GM19324 (cell line): Measurements from ENCODE around the gene RHOU.

Experiments
- ATAC-seq: cut with Tn5 transposase; IDR thresholded peaks from one replicate; pipeline ENCODE4 v1.9.1; 2021; ENCODE audit warnings: mild to moderate bottlenecking, moderate library complexity; ENCODE audit not compliant: unreplicated experiment, low FRiP score

The RHOU gene

DNA sequence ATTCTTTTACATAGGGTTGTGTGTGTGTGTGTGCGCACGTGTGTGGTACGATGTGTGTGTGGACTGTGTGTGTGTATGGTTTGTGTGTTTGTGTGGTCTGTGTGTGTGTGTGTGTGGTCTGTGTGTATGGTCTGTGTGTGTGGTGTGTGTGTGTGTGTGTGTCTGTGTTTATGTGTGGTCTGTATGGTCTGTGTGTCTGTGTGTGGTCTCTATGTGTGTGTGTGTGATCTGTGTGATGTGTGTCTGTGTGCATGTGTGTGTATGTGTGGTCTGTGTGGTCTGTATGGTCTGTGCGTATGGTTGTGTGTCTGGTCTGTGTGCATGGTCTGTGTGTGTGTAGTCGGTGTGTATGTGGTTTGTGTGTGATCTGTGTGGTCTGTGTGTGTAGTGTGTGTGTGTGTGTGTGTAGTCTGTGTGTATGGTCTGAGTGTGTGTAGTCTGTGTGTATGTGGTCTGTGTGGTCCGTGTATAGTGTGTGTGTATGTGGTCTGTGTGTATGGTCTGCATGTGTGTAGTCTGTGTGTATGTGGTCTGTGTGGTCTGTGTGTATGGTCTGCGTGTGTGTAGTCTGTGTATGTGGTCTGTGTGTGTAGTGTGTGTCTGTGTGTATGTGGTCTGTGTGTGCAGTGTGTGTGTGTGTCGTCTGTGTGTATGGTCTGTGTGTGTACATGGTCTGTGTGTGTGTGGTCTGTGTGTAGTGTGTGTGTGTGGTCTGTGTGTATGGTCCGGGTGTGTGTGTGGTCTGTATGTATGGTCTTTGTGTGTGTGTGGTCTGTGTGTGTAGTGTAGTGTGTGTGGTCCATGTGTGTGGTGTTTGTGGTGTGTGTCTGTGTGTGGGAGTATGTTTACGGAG is 46.8 kb downstream of the RHOU start:
- no peak for ATAC-seq

DNA sequence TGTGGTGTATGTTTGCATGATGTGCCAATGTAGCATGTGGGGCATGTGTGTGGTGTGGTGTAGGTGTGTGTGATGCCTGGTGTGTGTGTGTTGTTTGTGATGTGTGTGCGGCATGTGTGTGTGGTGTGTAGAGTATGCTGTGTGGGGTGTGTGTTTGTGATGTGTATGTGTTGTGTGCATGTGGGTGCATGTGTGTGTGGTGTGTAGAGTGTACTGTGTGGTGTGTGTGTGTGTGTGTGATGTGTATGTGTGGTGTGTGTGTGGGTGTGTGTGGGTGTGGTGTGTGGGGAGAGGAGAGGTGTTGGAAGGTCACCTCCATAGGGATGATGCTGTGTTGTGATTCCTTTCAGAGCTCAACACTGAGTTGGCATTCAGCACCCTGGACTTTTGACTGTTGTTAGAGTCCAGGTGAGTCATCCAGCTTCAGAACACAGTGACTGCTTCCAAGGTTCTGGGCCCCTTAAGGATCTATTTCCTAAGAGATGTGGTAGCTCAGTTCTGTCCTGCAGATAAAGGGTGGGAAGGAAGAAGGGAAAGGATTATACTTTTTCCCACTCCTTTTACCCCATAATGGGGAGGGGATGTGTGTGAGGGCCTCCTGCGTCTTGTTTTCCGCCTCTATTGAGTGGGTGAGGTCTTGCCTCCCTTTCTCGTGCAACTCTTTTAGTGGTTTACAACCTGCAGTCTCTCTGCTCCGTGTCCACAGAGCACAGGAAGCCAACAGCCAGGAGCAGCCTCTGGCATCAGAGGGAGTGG is 47.6 kb downstream of the RHOU start:
- ATAC-seq, result no peak

GRCh38 chr1:228783418-228784040 is 48.2 kb downstream of the RHOU start:
- no peak for ATAC-seq

DNA sequence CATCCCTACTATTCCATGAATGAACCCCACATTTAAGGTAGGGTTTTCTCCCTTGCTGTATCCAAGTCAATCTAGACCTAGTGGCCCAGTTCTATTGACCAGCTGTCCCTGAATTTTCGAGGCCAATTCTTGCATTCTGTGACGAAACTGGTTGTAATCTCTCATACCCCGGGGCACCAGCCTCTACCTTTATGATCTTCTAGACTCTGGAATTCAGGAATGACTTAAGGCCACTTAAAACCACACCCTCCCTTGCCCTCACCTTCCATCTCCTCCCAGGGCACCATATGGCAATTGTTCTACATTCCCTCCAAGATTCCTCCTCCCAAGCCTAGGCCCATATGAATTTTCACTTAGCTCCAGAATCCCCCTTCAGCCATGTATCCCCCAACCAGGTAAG is 48.9 kb downstream of the RHOU start:
- no peak for ATAC-seq

GRCh38 chr1:228785366-228786330 is 50.4 kb downstream of the RHOU start:
- ATAC-seq, result no peak

DNA sequence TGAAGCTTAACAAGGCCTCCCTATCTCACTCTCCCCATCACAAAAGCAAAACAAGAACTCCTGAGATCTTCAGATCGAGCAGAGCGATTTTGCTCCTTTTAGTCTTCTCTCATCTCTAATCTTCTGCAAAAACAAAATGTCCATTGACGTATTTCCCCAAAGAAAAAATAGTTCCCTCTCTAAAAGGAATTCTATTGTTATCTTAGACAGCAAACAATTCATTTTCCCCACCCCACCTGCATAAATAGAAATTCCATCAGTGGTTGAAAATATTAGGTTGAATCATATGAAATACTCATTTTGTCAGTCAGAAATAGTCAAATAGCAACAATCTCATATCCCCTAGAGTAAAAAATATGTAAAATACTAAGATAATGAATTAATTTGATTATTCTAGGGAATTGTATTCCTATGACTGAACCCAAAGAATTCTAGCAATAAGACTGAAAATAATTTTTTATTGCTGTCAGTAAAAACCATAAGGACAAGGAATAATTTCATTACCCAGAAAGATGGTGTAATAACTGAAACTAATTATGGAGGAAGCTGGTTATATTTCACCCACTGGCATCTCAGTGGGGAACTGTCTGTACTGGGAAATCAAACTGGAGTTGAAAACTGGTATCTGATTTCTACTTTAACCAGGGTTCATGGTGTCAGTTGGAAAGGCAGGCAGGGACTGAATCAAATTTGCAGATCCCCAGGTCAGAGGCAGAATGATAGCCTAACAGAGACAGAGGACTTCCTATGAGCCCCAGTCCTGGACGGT is 51.3 kb downstream of the RHOU start:
- no peak for ATAC-seq

GRCh38 chr1:228791791-228792190 is 56.5 kb downstream of the RHOU start:
- no peak for ATAC-seq

DNA sequence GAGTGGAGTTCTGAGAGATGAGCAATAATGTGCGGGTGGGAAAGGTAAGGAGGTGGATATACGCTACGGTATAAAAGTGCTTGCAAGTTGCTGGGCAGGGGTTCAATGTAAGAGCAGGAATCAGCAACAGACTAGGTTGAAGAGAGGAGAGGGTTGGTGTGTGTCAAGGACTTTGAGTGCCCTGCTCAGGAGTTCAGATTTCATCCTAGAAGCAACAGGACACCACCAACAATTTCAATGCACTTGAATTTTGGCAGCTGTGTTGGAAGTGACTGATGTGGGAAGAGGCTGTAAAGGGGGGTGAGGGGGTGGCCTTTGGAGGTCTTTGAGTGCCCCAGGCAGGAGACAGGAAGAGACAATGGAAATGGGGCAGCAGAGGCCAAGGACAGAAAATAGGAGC is 57.3 kb downstream of the RHOU start:
- no peak for ATAC-seq

DNA sequence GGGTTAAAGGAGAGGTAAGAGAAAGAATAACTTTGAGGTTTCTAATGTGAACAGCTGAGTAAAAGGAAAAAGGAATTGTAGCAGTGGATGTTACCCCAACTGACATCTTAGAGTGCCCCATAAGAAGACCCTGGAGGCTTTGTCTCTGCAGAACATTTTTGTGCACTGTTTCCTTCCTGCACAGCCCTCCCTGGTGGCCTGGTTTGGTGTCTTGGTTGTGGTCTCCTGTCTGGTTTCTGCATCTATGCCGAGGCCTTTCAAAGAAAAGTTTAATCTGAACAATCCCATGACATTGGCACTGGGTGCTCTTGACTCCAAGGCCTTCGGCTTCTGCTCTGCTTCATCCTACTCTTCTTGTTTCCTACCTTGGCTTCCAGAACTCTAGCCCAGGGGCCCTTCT is 57.8 kb downstream of the RHOU start:
- ATAC-seq, result no peak

DNA sequence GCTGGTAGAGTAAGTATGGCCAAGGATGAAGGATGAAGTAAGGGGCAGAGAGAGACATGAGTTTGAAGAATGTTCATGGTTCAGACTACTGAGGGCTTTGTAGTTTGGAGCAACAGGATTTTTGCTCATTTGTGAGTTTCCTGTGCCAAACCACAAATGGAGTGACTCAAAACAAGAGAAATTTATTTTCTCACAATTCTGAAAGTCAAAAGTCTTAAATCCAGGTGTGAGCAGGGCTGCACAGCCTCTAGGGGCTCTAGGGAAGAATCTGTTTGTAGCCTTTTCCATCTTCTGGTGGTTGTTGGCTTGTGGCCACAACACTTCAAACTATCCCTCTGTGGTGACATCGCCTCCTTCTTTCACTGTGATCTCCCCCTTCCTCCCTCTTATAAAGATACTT is 58.9 kb downstream of the RHOU start:
- ATAC-seq, result peak; percentile 41

- ATAC-seq, result peak; percentile 46
These were observed 59.5 kb downstream of the RHOU start for GRCh38 chr1:228794810-228795209.

GRCh38 chr1:228795596-228795995 is 60.3 kb downstream of the RHOU start:
- no peak for ATAC-seq
